Motor neuron (in vitro differentiated cells): Measurements from ENCODE around the gene LRRC57. TPM values are rescaled to one million over a fixed set of nuclear protein-coding genes. Genes with fewer than 3 reads are reported as not detected.

Experiments used
- ATAC-seq, 8 experiments: fragments of 200-7000 bp; cut with Tn5 transposase; replicated peaks in 6 of 8; 2 replicates each; pipeline ENCODE4 v1.8.0; 2021; ENCODE audit warnings: mild to moderate bottlenecking in 8 of 8, moderate library complexity in 8 of 8
- H3K27ac ChIP-seq, 2 donors: fragments of 250-450 bp; sonication (Bioruptor Pico); 2 replicates each; pipeline ENCODE4 v1.9.0; 2021; ENCODE audit warnings: antibody characterized with exemption in 2 of 2, mild to moderate bottlenecking in 2 of 2, moderate library complexity in 1 of 2
- H3K4me1 ChIP-seq, 2 donors: fragments of 250-450 bp; sonication (Bioruptor Pico); replicated peaks in 1 of 2; 2 replicates each; pipeline ENCODE4 v1.6.1; 2021; ENCODE audit warnings: antibody characterized with exemption in 2 of 2, mild to moderate bottlenecking in 2 of 2, moderate library complexity in 1 of 2
- H3K4me3 ChIP-seq, 5 donors: fragments of 250-450 bp; sonication (Bioruptor Pico); 2 replicates each; pipeline ENCODE4 v1.9.0; 2021; ENCODE audit warnings: antibody characterized with exemption in 5 of 5, mild to moderate bottlenecking in 5 of 5, moderate library complexity in 4 of 5
- WGBS, 10 experiments: fragments of 450-650 bp; shearing (Covaris generic); methylation state at CpG; one replicate each; pipeline ENCODE4 v1.0.0; 2022; 5-methylcytosine and 5-hydroxymethylcytosine counted together
- in situ Hi-C, 9 experiments: fragments of 400-800 bp; cut with MboI; loops; one replicate each; pipeline ENCODE4 v1.15.0; 2021; ENCODE audit warnings: low sequenced_read_pairs in 9 of 9, low pct_unique_long_range_greater_than_20kb in 2 of 9; ENCODE audit not compliant: unreplicated experiment in 9 of 9
- total RNA-seq, 8 experiments: library from RNA; unstranded; fragments of 300-600 nt; gene quantifications; 2 replicates each; pipeline versions ENCODE4 v1.2.3 to v1.2.4, GENCODE V29; 2022

LRRC57 gene
- total RNA-seq, 8 experiments from 2014 or later = 9.0 to 28.8 (median 15.0) TPM

DNA sequence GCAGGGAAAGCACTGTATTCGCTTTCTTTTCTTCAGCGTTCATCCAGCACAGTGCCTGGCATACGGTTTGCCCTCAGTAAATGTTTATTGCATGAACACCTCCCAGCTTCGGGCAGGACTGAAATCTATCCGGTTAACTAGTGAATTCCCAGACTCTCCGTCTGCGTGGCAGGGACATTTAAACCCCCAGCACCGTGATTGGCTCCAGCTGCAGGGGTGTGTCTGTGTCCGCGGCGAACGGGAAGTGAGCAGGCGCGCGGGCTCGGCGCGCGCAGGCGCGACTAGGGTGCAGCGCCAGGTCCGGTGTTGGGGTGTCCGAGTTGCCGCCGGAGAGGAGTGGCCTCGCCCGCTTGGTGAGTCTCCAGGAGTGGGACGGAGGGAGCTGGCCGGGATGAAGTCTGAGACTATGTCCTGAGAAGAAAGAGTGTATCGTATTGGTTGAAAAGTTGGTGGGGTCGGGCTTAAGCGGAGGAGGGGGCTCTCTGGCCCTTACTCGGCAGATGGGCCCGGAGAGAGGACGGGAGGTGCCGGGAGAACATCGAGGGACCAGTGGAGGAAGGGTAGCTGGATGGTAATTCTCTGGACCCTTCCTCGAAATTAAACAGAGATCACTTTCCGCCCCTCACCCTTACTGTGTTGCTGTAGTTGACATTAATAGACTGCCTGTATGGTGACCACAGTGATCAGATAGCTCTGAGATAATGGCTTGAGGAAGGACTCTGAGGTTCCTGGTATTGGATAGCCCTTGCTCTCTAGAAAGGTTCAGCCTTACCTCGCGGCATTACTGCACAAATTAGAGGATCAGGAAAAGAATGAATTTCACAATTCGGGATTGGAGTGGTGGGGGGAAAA lies 53.0 kb downstream of the LRRC57 start, which contains the start of gene SNAP23:
Gene SNAP23 (plus strand): TSS at position 274 of the 852 bp plus-strand sequence. CDS start 16,213 bp downstream, outside the sequence.
- peak; percentile 80 to 95 (median 94) for ATAC-seq
- H3K4me3 ChIP-seq = peak within 1 kb of the TSS; percentile 47 to 87 (median 63)

DNA sequence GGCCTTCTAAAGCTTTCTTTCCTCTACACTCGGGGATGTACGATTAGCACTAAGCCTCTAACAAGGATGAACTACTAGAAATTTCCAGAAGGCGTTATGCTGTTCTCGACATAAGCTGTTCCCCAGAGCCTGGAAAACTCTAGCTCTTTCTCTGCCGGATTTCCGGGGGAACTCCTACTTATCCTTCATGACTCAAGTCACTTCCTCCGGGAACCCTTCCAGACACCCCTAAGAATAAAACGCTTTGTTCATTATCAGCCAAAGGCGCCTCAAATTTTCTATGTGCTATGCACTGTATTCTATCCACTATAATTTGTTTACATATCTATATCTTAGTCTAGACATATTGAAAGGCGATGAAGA lies 53.6 kb downstream of the LRRC57 start:
- Histone ChIP-seq H3K4me1 (peaks cover 2 to 15% of the 10 kb centered on the region in 2 donors), H3K4me3 (peak overlapping the region; percentile 47 to 87 (median 63)), H3K27ac (peak overlapping the region; percentile 45 to 60)
- in situ Hi-C loops = no loop called here
- 0 to 48% (median 34%) methylated on average over 2 to 9 of the region's 10 CpGs; no CpG with 5 or more reads in 1 of the 10 experiments for WGBS, 10 experiments
- ATAC-seq = peak in 6 of 8 experiments; percentile 0 to 39 (median 8)

More for the DNA sequence above, 53.0 kb downstream of the LRRC57 start, which contains the start of gene SNAP23:
- Histone ChIP-seq H3K27ac (peak within 1 kb of the TSS; percentile 45 to 60), H3K4me1 (peaks cover 2 to 14% of the 10 kb centered on the region in 2 donors)
- in situ Hi-C loops = no loop called here
- 0 to 7% (median 0%) methylated on average over 3 to 27 of the region's 43 CpGs; no CpG with 5 or more reads in 1 of the 10 experiments for WGBS, 10 experiments

DNA sequence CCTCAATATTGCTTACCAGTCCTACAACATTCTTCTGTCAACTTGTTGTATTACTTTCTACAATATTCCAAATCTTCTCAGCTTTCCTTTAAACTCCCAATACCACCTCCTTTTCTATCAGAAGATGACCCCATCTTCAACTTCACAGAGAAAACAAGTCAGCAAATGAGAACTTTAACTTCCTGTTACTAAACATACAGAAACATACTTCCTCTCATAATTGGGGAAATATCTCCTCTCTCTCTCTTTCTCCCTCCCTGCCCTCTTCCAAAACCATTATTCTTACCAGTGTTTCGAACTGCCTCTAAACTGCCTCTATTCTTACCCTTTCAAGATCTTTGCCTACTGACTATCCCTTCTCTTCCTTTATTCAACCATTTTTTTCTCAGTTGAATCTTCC lies 54.9 kb downstream of the LRRC57 start:
- Histone ChIP-seq H3K4me3 (no peak overlapping the region), H3K4me1 (peaks cover 2 to 17% of the 10 kb centered on the region in 2 donors), H3K27ac (no peak overlapping the region)
- no peak for ATAC-seq
- 50 to 100% (median 81%) methylated on average over 1 of the region's 1 CpG for whole genome bisulfite sequencing, 10 experiments
- in situ Hi-C loops = no loop called here

DNA sequence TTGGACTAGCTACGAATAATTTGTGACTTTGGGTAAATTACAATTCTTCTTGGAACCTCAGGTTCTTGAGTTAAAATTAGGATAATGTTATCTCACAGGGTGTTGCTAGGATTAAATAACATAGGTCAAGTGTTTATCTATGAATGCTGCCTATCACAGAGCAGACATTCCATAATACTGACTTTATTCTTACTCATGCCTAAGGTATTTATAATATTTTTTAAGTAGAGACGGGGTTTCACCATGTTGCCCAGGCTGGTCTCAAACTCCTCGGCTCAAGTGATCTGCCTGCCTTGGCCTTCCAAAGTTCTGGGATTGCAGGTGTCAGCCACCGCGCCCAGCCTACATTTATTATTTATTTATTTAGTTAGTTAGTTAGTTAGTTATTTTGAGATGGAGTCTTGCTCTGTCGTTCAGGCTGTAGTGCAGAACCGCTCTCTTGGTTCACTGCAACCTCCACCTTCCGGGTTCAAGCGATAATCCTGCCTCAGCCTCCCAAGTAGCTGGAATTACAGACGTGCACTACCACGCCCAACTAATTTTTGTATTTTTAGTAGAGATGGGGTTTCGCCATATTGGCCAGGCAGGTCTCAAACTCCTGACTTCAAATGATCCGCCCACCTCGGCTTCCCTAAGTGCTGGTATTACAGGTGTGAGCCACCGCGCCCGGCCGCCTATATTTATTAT lies 56.9 kb downstream of the LRRC57 start:
- 0 to 93% (median 70%) methylated on average over 1 to 10 of the region's 18 CpGs; no CpG with 5 or more reads in 2 of the 10 experiments for WGBS, 10 experiments
- Histone ChIP-seq H3K4me3 (peak overlapping the region; percentile 52 to 99 (median 70)), H3K27ac (peak overlapping the region; percentile 73 to 84), H3K4me1 (peaks cover 2 to 17% of the 10 kb centered on the region in 2 donors)
- peak in 1 of 8 experiments; percentile 1 for ATAC-seq
- in situ Hi-C loops = no loop called here

DNA sequence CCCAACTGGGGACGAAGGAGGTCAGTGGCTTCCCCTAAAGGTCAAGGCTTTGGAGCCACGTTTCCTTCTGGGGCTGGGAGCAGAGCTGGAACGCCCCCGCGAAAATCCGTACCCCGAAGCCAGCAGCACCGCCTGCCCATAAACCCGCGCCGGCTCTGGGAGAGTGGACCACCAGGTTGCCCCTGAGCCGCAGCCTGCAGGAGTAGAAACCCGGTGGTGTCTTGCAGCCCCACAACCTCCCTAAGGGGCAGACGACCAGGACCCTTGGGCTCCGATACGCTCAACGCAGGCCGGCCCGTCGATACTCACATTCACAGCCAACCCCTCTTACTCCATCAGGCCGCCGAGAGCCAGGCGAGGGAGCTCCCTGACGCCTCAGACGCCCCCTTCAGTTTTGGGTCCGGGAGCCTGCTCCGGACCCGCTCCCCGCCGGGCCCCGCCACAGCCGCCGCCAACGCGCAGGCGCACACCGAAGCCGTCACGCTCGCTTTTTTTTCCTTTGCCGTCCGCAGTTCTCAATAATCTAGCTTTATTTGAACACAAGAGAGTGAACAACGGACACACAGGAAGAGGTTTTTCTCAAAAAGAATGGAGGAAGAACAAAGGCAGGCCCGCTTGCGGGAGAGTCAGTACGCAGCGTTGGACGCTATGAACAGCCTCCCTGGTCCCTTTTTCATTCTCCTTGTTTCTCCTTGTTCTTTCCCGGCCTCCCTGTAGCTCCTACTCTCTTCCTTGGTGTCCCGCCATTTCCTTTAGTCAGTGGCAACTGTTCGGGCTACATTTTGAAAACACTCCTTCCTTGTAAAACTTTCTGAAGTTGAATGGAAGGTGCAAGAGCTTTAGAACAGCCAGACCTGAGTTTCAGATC lies 57.7 kb downstream of the LRRC57 start, which contains the start of gene ZNF106:
Gene ZNF106 (minus strand): TSS at position 471 of the 868 bp plus-strand sequence. CDS start 18,852 bp downstream, outside the sequence.
- in situ Hi-C loops = no loop called here
- 0 to 18% (median 2%) methylated on average over 2 to 41 of the region's 51 CpGs for WGBS, 10 experiments
- H3K4me3 ChIP-seq = peak within 1 kb of the TSS; percentile 52 to 99 (median 70)
- peak within 1 kb of the TSS; percentile 73 to 84 for H3K27ac ChIP-seq
- H3K4me1 ChIP-seq = peaks cover 2 to 11% of the 10 kb centered on the region in 2 donors
- peak; percentile 9 to 74 (median 68) for ATAC-seq

DNA sequence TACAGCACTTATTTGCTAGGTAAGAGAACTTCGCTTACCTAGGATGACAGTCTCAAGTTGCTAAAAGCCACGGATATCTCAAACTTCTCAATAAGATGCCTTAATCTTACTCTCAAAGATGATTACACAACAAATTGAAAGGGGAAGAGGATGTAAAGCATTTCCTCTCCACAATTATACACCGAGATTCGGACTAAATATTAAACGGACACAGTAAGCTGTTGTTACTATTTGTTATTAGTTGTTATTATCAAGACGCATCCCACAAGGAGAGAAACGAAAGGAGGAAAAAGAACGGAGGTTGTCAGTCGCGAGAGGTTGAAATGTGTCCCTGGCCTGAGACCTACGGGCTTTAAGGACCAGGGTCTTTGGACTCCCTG lies 58.3 kb downstream of the LRRC57 start:
- 0 to 9% (median 6%) methylated on average over 2 to 11 of the region's 11 CpGs for WGBS, 10 experiments
- H3K4me3 ChIP-seq = peak overlapping the region; percentile 52 to 99 (median 70)
- peaks cover 2 to 11% of the 10 kb centered on the region in 2 donors for H3K4me1 ChIP-seq
- ATAC-seq = peak in 2 of 8 experiments; percentile 0 to 4
- in situ Hi-C loops = no loop called here
- peak overlapping the region; percentile 73 to 84 for H3K27ac ChIP-seq

Other genes with a start within 250 kb of the LRRC57 start
- 10 to 100 TPM in 2 of 8 experiments, 1 to 10 TPM in 4, under 1 TPM in 2; 0.81 to 30.3 (median 2.9) TPM for gene CAPN3, start 189.3 kb downstream of the LRRC57 start, total RNA-seq
- 100 to 1,000 TPM in 1 of 8 experiments, 10 to 100 TPM in 7; 15.1 to 101 (median 33.4) TPM for gene ZNF106, start 57.7 kb downstream of the LRRC57 start, total RNA-seq
- gene SNAP23, start 53.2 kb downstream of the LRRC57 start, total RNA-seq = 10 to 100 TPM in 5 of 8 experiments, 1 to 10 TPM in 3; 5.6 to 72.9 (median 23.3) TPM
- 10 to 100 TPM; 13.0 to 35.6 (median 19.2) TPM for gene HAUS2, start within 50 bp of the LRRC57 start, total RNA-seq
- gene STARD9, start 26.8 kb upstream of the LRRC57 start, total RNA-seq = 10 to 100 TPM in 3 of 8 experiments, 1 to 10 TPM in 5; 1.6 to 14.3 (median 8.9) TPM
- gene CDAN1, start 188.3 kb upstream of the LRRC57 start, total RNA-seq = 10 to 100 TPM in 4 of 8 experiments, 1 to 10 TPM in 4; 5.0 to 15.4 (median 10.0) TPM